Astrocyte of the spinal cord (primary cell): ENCODE measurements around the gene OPTN.

Experiments used
- DNase-seq: peaks from one replicate; pipeline ENCODE4 v3.0.0; 2011; ENCODE audit warnings: low read depth, low spot score
- H3K4me3 ChIP-seq: 2 replicates; pipeline ENCODE4 v1.5.1; 2011; ENCODE audit warnings: low read depth, mild to moderate bottlenecking, low read length, moderate library complexity
- CTCF ChIP-seq: IDR thresholded peaks from 2 replicates; pipeline ENCODE4 v1.5.1; 2012; ENCODE audit warnings: low read depth, mild to moderate bottlenecking, low read length, inconsistent platforms
- in situ Hi-C: cut with HindIII; loops from 2 replicates; pipeline ENCODE4 v1.10.0; 2017; ENCODE audit warnings: low sequenced_read_pairs

Gene OPTN

GRCh38 chr10:13106387-13107045 is 6.6 kb downstream of the OPTN start:
- in situ Hi-C loops = no loop called here
- no peak for DNase-seq
- H3K4me3 ChIP-seq = no peak overlapping the region
- no peak for TF ChIP-seq CTCF

- TF ChIP-seq CTCF = no peak
- no peak for DNase-seq
- no peak overlapping the region for H3K4me3 ChIP-seq
- in situ Hi-C loops = no loop called here
Measured at GRCh38 chr10:13110908-13111307, 10.9 kb downstream of the OPTN start.

GRCh38 chr10:13113544-13113943 is 13.6 kb downstream of the OPTN start:
- no peak for TF ChIP-seq CTCF
- no peak for DNase-seq
- H3K4me3 ChIP-seq = no peak overlapping the region
- in situ Hi-C loops = no loop called here

- in situ Hi-C loops = no loop called here
- DNase-seq = no peak
- TF ChIP-seq CTCF = no peak
- H3K4me3 ChIP-seq = no peak overlapping the region
Measured at GRCh38 chr10:13115832-13116803, 16.2 kb downstream of the OPTN start.

- in situ Hi-C loops = no loop called here
- DNase-seq = no peak
- no peak for TF ChIP-seq CTCF
- no peak overlapping the region for H3K4me3 ChIP-seq
Measured at GRCh38 chr10:13117841-13118783, 18.1 kb downstream of the OPTN start.

- TF ChIP-seq CTCF = no peak
- no peak for DNase-seq
- no peak overlapping the region for H3K4me3 ChIP-seq
- in situ Hi-C loops = no loop called here
Measured at GRCh38 chr10:13118784-13119410, 18.9 kb downstream of the OPTN start.
